Measurements from ENCODE around the gene CPPED1. TPM values are rescaled to one million over a fixed set of nuclear protein-coding genes. Genes with fewer than 3 reads are reported as not detected.

CPPED1 gene
- total RNA-seq, 1 experiment from 2014 or later: 34.9 TPM

DNA sequence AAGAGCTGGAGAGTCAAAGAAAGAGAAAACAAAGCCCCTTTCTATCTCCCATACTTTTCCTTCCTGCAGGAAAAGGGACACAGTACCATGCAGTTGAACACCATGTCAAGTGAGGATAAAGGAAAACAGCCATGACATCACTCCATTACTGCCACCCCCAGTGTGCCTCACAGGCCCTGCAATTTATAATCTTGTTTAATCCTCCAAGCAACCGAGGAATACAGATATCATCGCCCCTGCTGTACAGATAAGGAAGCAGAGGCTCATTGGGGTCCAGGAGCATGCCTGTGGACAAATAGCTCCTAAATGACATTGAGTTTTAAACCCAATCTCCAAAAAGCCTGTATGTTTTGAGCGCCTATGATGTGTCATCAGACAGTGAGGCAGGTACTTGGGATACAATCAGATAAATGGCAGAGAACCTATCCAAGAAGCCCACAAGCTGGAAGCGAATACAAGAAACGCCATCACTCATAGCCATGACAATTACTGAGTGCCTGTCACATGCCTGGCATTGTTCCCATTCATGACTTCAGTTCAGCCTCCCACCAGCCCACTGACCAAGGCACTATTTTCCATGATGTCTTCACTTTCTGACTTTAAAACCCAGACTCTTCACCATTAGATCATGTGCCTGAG lies 45.5 kb downstream of the CPPED1 start:
- intact Hi-C loops (cut with micrococcal nuclease; ENCODE audit: unreplicated experiment): no loop called here
- Mint-ChIP-seq H3K27me3 (ENCODE audit: insufficient read depth, unreplicated experiment) (no peaks in the 10 kb centered on the region), H3K4me1 (ENCODE audit: low read depth, unreplicated experiment) (no peaks in the 10 kb centered on the region), H3K4me3 (ENCODE audit: unreplicated experiment) (no peak overlapping the region), H3K36me3 (ENCODE audit: insufficient read depth, unreplicated experiment) (peaks cover 5% of the 10 kb centered on the region), H3K9me3 (ENCODE audit: unreplicated experiment) (no peaks in the 10 kb centered on the region), H3K27ac (ENCODE audit: unreplicated experiment) (no peak overlapping the region)
- Histone ChIP-seq H3K36me3 (ENCODE audit: control insufficient read depth, insufficient read depth, low read length) (no peaks in the 10 kb centered on the region), H3K4me1 (no peaks in the 10 kb centered on the region), H3K4me3 (ENCODE audit: low read depth, low read length) (no peak overlapping the region), H3K9me3 (no peaks in the 10 kb centered on the region), H3K27me3 (replicated peaks; ENCODE audit: control insufficient read depth, insufficient read depth, low read length) (no peaks in the 10 kb centered on the region)
- ChIA-PET POLR2A (no interaction called here), CTCF (no interaction called here)
- no TSS peak for BruUV-seq (replicated peaks)
- DNase-seq: no peak
- TF ChIP-seq, protein P1, sequence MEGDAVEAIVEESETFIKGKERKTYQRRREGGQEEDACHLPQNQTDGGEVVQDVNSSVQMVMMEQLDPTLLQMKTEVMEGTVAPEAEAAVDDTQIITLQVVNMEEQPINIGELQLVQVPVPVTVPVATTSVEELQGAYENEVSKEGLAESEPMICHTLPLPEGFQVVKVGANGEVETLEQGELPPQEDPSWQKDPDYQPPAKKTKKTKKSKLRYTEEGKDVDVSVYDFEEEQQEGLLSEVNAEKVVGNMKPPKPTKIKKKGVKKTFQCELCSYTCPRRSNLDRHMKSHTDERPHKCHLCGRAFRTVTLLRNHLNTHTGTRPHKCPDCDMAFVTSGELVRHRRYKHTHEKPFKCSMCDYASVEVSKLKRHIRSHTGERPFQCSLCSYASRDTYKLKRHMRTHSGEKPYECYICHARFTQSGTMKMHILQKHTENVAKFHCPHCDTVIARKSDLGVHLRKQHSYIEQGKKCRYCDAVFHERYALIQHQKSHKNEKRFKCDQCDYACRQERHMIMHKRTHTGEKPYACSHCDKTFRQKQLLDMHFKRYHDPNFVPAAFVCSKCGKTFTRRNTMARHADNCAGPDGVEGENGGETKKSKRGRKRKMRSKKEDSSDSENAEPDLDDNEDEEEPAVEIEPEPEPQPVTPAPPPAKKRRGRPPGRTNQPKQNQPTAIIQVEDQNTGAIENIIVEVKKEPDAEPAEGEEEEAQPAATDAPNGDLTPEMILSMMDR (IDR thresholded peaks at IDR 0.05; ENCODE audit: insufficient read depth in 1 of 2, low read depth in 1 of 2, low read length in 1 of 2, severe bottlenecking in 1 of 2, unreplicated experiment in 1 of 2): no peak

DNA sequence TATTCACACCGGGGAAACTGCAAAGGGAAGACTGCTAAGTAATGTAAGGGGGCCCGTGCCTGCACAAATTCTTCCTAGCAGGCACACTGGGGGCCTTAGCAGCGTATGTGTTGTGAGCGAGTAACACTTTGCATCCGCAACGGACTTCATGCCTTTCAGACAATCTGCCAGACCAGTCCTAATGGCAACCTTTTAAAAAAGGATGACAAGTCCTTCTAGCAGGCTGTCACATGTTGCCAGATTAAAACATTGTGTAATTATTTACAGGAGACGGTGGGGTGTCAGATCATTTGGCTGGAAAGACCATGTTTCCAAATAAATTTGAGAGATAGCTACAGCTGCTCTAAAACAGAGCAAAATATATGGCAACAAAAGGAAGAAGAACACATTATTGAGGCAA lies 46.1 kb downstream of the CPPED1 start:
- no peak for DNase-seq
- Histone ChIP-seq H3K9me3 (no peaks in the 10 kb centered on the region), H3K27me3 (replicated peaks; ENCODE audit: control insufficient read depth, insufficient read depth, low read length) (no peaks in the 10 kb centered on the region), H3K4me3 (ENCODE audit: low read depth, low read length) (no peak overlapping the region), H3K36me3 (ENCODE audit: control insufficient read depth, insufficient read depth, low read length) (no peaks in the 10 kb centered on the region), H3K4me1 (no peaks in the 10 kb centered on the region)
- TF ChIP-seq, protein P1 (IDR thresholded peaks at IDR 0.05; ENCODE audit: insufficient read depth in 1 of 2, low read depth in 1 of 2, low read length in 1 of 2, severe bottlenecking in 1 of 2, unreplicated experiment in 1 of 2): no peak
- Mint-ChIP-seq H3K4me3 (ENCODE audit: unreplicated experiment) (no peak overlapping the region), H3K36me3 (ENCODE audit: insufficient read depth, unreplicated experiment) (peaks cover 4% of the 10 kb centered on the region), H3K9me3 (ENCODE audit: unreplicated experiment) (no peaks in the 10 kb centered on the region), H3K4me1 (ENCODE audit: low read depth, unreplicated experiment) (no peaks in the 10 kb centered on the region), H3K27ac (ENCODE audit: unreplicated experiment) (no peak overlapping the region), H3K27me3 (ENCODE audit: insufficient read depth, unreplicated experiment) (no peaks in the 10 kb centered on the region)
- intact Hi-C loops (cut with micrococcal nuclease; ENCODE audit: unreplicated experiment): no loop called here
- BruUV-seq (replicated peaks): no TSS peak
- ChIA-PET CTCF (no interaction called here), POLR2A (no interaction called here)

DNA sequence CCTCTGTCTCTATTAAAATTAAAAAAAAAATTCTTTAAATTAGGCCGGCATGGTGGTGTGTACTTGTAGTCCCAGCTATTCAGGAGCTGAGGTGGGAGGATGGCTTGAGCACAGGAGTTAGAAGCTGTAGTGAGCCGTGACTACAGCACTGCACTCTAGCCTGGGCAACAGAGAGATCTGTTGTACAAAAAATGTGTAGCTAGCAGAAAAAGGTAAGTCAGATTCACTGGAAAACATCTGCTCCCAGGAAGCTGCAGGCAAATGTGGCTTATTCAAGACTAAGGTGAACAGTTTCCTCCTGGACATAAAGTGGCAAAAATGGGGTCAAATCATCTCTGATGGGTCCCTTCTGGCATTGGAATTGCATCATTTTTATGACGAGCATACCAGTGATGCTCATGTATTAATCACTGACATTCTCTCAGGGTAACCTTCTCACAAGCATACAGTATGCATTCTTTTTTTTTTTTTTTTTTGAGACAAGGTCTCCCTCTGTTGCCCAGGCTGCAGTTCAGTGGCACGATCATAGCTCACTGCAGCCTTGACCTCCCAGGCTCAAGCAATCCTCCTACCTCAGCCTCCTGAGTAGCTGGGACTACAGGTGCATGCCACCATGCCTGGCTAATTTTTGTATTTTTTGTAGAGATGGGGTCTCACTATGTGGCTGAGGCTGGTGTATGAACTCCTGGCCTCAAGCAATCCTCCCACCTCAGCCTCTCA lies 48.7 kb downstream of the CPPED1 start:
- no peaks in the 10 kb centered on the region for H3K9me3 ChIP-seq
- Mint-ChIP-seq H3K4me1 (ENCODE audit: low read depth, unreplicated experiment) (no peaks in the 10 kb centered on the region), H3K4me3 (ENCODE audit: unreplicated experiment) (no peak overlapping the region), H3K27ac (ENCODE audit: unreplicated experiment) (no peak overlapping the region), H3K27me3 (ENCODE audit: insufficient read depth, unreplicated experiment) (no peaks in the 10 kb centered on the region), H3K9me3 (ENCODE audit: unreplicated experiment) (no peaks in the 10 kb centered on the region), H3K36me3 (ENCODE audit: insufficient read depth, unreplicated experiment) (no peaks in the 10 kb centered on the region)
- no peaks in the 10 kb centered on the region for H3K27me3 ChIP-seq (replicated peaks; ENCODE audit: control insufficient read depth, insufficient read depth, low read length)
- H3K36me3 ChIP-seq (ENCODE audit: control insufficient read depth, insufficient read depth, low read length): no peaks in the 10 kb centered on the region
- BruUV-seq (replicated peaks): no TSS peak
- ChIA-PET CTCF (interaction anchor here (0.6 kb wide), 1 partner anchor 292 kb away, joined by 5 read pairs; no protein-coding TSS in a partner anchor), POLR2A (no interaction called here)
- no peaks in the 10 kb centered on the region for H3K4me1 ChIP-seq
- intact Hi-C loops (cut with micrococcal nuclease; ENCODE audit: unreplicated experiment): no loop called here
- TF ChIP-seq, protein P1 (IDR thresholded peaks at IDR 0.05; ENCODE audit: insufficient read depth in 1 of 2, low read depth in 1 of 2, low read length in 1 of 2, severe bottlenecking in 1 of 2, unreplicated experiment in 1 of 2): no peak
- no peak for DNase-seq
- H3K4me3 ChIP-seq (ENCODE audit: low read depth, low read length): no peak overlapping the region
